NCI-H774 (cell line): ENCODE data around the gene MACROD1.
A peak's percentile ranks its signal among the peaks of the same experiment; 100 is the strongest.

Experiments
- DNase-seq: peaks from one replicate; lab custom pipeline; 2025; lab: John Stamatoyannopoulos, UW

Gene MACROD1

GRCh38 chr11:64032050-64032449 lies 133.9 kb downstream of the MACROD1 start:
- DNase-seq: no peak

GRCh38 chr11:64031001-64031400 lies 134.9 kb downstream of the MACROD1 start:
- no peak for DNase-seq

- DNase-seq: no peak
Observed at GRCh38 chr11:64029773-64030172, 136.1 kb downstream of the MACROD1 start.

- peak; percentile 15 for DNase-seq
Observed at GRCh38 chr11:64028398-64029115, 137.4 kb downstream of the MACROD1 start.

- no peak for DNase-seq
Observed at GRCh38 chr11:64027651-64028397, 138.1 kb downstream of the MACROD1 start.

- no peak for DNase-seq
Observed at GRCh38 chr11:64026575-64027205, 139.2 kb downstream of the MACROD1 start.

GRCh38 chr11:64025205-64025604 lies 140.7 kb downstream of the MACROD1 start:
- DNase-seq: no peak

GRCh38 chr11:64023712-64024710 lies 141.9 kb downstream of the MACROD1 start:
- DNase-seq: no peak

- DNase-seq: no peak
Observed at GRCh38 chr11:64022125-64022784, 143.7 kb downstream of the MACROD1 start.

- DNase-seq: no peak
Observed at GRCh38 chr11:64021757-64022093, 144.2 kb downstream of the MACROD1 start.

GRCh38 chr11:64020976-64021756 lies 144.7 kb downstream of the MACROD1 start:
- DNase-seq: no peak

GRCh38 chr11:64019106-64020037 lies 146.5 kb downstream of the MACROD1 start:
- DNase-seq: no peak

GRCh38 chr11:64018310-64018709 lies 147.6 kb downstream of the MACROD1 start:
- no peak for DNase-seq

- no peak for DNase-seq
Observed at GRCh38 chr11:64017945-64018224, 148.0 kb downstream of the MACROD1 start.

GRCh38 chr11:64015935-64016845 lies 149.7 kb downstream of the MACROD1 start:
- no peak for DNase-seq

- DNase-seq: no peak
Observed at GRCh38 chr11:64015510-64015909, 150.4 kb downstream of the MACROD1 start.

- DNase-seq: no peak
Observed at GRCh38 chr11:64014356-64014755, 151.6 kb downstream of the MACROD1 start.

GRCh38 chr11:64013141-64013896 lies 152.6 kb downstream of the MACROD1 start:
- DNase-seq: no peak
